Endothelial cell (in vitro differentiated cells): ENCODE results near the gene PANK4. TPM values are rescaled to one million over a fixed set of nuclear protein-coding genes. Genes with fewer than 3 reads are reported as not detected.
A peak's percentile ranks its signal among the peaks of the same experiment; 100 is the strongest.

ENCODE experiments used
- DNase-seq: peaks from one replicate; pipeline ENCODE4 v3.0.0; 2021; ENCODE audit warnings: low spot score
- H3K27ac Mint-ChIP-seq: one replicate; pipeline ENCODE4 v1.8.0; 2021; ENCODE audit warnings: mixed read lengths, inconsistent platforms; ENCODE audit not compliant: unreplicated experiment
- H3K27me3 Mint-ChIP-seq: one replicate; pipeline ENCODE4 v1.8.0; 2021; ENCODE audit warnings: mild to moderate bottlenecking, moderate library complexity, mixed read lengths, inconsistent platforms; ENCODE audit not compliant: unreplicated experiment
- H3K36me3 Mint-ChIP-seq: one replicate; pipeline ENCODE4 v1.8.0; 2021; ENCODE audit warnings: mild to moderate bottlenecking, low read depth, mixed read lengths, inconsistent platforms; ENCODE audit not compliant: unreplicated experiment
- H3K4me1 Mint-ChIP-seq: one replicate; pipeline ENCODE4 v1.8.0; 2021; ENCODE audit warnings: mild to moderate bottlenecking, mixed read lengths, inconsistent platforms; ENCODE audit not compliant: unreplicated experiment
- H3K4me3 Mint-ChIP-seq: one replicate; pipeline ENCODE4 v1.8.0; 2021; ENCODE audit warnings: mild to moderate bottlenecking, mixed read lengths, inconsistent platforms; ENCODE audit not compliant: unreplicated experiment
- H3K9me3 Mint-ChIP-seq: one replicate; pipeline ENCODE4 v1.8.0; 2021; ENCODE audit warnings: mixed read lengths, inconsistent platforms; ENCODE audit not compliant: unreplicated experiment
- long read RNA-seq: library from polyadenylated mRNA; unstranded; transcript quantifications from one replicate; pipeline ENCODE4 v2.0.0, GENCODE V29; 2020; ENCODE audit not compliant: unreplicated experiment
- total RNA-seq: library from RNA; stranded (reverse); fragmentation: NEBNext Ultra II Directional; extraction: Animal tissue kit (Norgen Biotek cat#: 25700); gene quantifications from one replicate; pipeline ENCODE4 v1.2.1, GENCODE V29; 2021; ENCODE audit not compliant: unreplicated experiment
- TF ChIP-seq, protein P1 (sequence below): fragments of 200-600 bp; sonication (generic); IDR thresholded peaks from one replicate; pipeline ENCODE4 v1.5.0; 2021; ENCODE audit warnings: antibody characterized with exemption; ENCODE audit not compliant: unreplicated experiment

Gene PANK4
- 32.3 TPM for total RNA-seq
- long read RNA-seq, transcript PANK4-201 (19 exons, 2,677 nt) = major isoform, 8 of 13 reads
- long read RNA-seq, partial matches to known transcripts = 2 of 13 reads
- long read RNA-seq, other reads (novel, unspliced or antisense) = 3 of 13 reads

- peaks cover 27% of the 10 kb centered on the region for H3K4me1 Mint-ChIP-seq
- H3K9me3 Mint-ChIP-seq = no peaks in the 10 kb centered on the region
- H3K27ac Mint-ChIP-seq = peak within 1 kb of the TSS; percentile 72
- H3K27me3 Mint-ChIP-seq = peaks cover 13% of the 10 kb centered on the region
- peaks cover 10% of the 10 kb centered on the region for H3K36me3 Mint-ChIP-seq
- peak within 1 kb of the TSS; percentile 89 for H3K4me3 Mint-ChIP-seq
- peak; percentile 91 for DNase-seq
- TF ChIP-seq, protein P1, sequence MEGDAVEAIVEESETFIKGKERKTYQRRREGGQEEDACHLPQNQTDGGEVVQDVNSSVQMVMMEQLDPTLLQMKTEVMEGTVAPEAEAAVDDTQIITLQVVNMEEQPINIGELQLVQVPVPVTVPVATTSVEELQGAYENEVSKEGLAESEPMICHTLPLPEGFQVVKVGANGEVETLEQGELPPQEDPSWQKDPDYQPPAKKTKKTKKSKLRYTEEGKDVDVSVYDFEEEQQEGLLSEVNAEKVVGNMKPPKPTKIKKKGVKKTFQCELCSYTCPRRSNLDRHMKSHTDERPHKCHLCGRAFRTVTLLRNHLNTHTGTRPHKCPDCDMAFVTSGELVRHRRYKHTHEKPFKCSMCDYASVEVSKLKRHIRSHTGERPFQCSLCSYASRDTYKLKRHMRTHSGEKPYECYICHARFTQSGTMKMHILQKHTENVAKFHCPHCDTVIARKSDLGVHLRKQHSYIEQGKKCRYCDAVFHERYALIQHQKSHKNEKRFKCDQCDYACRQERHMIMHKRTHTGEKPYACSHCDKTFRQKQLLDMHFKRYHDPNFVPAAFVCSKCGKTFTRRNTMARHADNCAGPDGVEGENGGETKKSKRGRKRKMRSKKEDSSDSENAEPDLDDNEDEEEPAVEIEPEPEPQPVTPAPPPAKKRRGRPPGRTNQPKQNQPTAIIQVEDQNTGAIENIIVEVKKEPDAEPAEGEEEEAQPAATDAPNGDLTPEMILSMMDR = no peak
Measured at GRCh38 chr1:2525920-2526823, at the start of gene PANK4. TSS of gene PANK4 (minus strand) at chr1:2526596. CDS start at chr1:2526587, 9 bp downstream.

GRCh38 chr1:2574350-2574749 is 48.0 kb upstream of the PANK4 start:
- Mint-ChIP-seq H3K4me3 (no peak overlapping the region), H3K4me1 (peaks cover 14% of the 10 kb centered on the region), H3K9me3 (no peaks in the 10 kb centered on the region), H3K27me3 (peaks cover 2% of the 10 kb centered on the region), H3K27ac (no peak overlapping the region), H3K36me3 (no peaks in the 10 kb centered on the region)
- TF ChIP-seq, protein P1 = no peak
- DNase-seq = no peak

DNA sequence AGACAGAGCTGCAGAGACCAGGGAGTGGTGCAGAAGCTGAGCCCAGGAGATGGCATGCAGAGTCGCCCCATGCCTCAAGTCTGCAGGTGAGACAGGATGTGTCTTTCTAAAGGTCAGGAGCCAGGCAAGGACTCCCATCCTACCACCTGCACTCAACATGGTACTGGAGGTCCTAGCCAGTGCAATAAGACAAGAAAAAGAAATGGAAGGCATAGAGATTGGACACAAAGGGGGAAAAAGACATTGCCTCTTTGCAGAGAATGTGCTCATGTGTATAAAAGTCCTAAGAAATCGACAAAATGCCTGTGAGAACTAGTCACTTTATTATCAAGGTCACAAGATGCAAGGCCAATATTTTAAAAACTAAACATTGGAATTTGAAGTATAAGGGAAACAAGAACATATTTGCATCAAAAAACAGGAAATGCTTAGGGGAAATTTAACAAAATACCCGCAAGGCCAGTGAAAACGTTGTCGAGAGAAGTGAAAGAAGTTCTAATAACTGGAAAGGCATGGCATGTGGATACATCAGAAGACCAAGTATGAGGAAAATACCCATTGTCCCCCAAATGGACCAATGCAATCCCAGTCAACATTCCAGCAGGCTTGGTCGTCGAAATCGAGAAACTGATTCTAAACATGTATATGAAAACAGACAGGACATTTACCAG is 47.0 kb upstream of the PANK4 start:
- Mint-ChIP-seq H3K4me1 (peaks cover 8% of the 10 kb centered on the region), H3K4me3 (no peak overlapping the region), H3K9me3 (no peaks in the 10 kb centered on the region), H3K27me3 (peaks cover 2% of the 10 kb centered on the region), H3K36me3 (no peaks in the 10 kb centered on the region), H3K27ac (no peak overlapping the region)
- TF ChIP-seq, protein P1 = no peak
- no peak for DNase-seq

- Mint-ChIP-seq H3K9me3 (no peaks in the 10 kb centered on the region), H3K4me3 (no peak overlapping the region), H3K4me1 (no peaks in the 10 kb centered on the region), H3K27ac (no peak overlapping the region), H3K36me3 (no peaks in the 10 kb centered on the region), H3K27me3 (peaks cover 2% of the 10 kb centered on the region)
- DNase-seq = no peak
- TF ChIP-seq, protein P1 = no peak
Measured at GRCh38 chr1:2571348-2571747, 45.0 kb upstream of the PANK4 start.
